ENCODE data around the gene CATSPERE.

The CATSPERE gene

DNA sequence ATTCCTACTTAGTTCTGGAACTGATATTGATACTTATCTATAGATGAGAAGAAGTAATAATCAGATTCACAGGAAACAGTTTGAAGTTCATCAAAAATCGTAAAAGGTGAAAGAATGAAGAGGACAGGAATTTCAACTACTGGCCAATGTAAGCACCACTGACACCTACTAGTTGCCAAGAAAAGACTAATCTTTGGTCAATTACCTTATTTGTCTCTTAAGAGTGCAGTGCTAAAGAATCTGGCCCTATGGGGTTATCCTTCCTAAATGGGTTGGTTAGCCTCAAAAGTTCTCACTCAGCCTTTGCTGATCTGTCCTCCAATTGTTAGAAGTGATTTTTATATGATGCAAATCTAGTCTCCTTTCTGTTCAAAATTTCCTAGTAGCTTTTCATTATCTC lies 38.9 kb upstream of the CATSPERE start:
- H3K36me3 ChIP-seq, result peaks cover 59% of the 10 kb centered on the region
- no peaks in the 10 kb centered on the region for H3K27me3 ChIP-seq
- H3K4me3 ChIP-seq (ENCODE audit: low read depth in 1 of 2, low read length in 1 of 2), result no peak overlapping the region
- peak overlapping the region; percentile 33 for H3K27ac ChIP-seq
- no peaks in the 10 kb centered on the region for H3K9me3 ChIP-seq
- H3K4me1 ChIP-seq (ENCODE audit: control insufficient read depth in 1 of 2, insufficient read depth in 1 of 2, low read depth in 1 of 2, low read length in 1 of 2), result no peaks in the 10 kb centered on the region
- TF ChIP-seq, protein P1, sequence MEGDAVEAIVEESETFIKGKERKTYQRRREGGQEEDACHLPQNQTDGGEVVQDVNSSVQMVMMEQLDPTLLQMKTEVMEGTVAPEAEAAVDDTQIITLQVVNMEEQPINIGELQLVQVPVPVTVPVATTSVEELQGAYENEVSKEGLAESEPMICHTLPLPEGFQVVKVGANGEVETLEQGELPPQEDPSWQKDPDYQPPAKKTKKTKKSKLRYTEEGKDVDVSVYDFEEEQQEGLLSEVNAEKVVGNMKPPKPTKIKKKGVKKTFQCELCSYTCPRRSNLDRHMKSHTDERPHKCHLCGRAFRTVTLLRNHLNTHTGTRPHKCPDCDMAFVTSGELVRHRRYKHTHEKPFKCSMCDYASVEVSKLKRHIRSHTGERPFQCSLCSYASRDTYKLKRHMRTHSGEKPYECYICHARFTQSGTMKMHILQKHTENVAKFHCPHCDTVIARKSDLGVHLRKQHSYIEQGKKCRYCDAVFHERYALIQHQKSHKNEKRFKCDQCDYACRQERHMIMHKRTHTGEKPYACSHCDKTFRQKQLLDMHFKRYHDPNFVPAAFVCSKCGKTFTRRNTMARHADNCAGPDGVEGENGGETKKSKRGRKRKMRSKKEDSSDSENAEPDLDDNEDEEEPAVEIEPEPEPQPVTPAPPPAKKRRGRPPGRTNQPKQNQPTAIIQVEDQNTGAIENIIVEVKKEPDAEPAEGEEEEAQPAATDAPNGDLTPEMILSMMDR (IDR thresholded peaks at IDR 0.05), result no peak

DNA sequence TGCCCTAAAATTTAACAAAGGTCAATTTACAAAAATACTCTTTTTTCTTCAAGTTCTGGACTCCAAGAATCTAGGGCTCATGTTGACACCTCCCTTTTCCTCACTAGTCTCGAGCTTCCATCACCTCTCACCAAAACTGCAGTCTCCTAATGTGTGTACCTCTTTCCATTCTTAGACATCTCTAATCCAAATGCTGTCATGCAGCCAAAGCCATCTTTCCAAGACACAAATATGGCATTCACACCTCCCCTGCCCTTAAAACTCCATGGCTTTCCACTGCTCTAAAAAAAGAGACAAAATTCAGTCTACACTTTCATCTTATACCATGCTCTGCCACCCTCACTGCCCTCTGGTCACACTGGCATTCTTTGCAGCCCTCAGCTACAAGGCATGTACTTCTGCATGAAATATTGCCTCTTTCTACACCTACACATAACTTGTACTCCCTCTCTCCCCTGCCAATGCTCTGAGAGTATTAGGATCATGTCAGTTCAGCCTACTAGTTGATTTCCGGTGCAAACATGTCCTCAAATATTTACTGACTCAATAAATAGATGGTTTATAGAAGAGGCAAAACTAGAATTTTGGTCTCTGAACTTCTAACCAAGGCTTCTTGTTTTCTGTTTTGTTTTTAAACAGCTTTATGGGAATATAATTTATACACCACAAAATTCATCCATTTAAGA lies 36.3 kb upstream of the CATSPERE start:
- H3K9me3 ChIP-seq, result no peaks in the 10 kb centered on the region
- peak overlapping the region; percentile 44 for H3K27ac ChIP-seq
- no peaks in the 10 kb centered on the region for H3K27me3 ChIP-seq
- TF ChIP-seq, protein P1 (IDR thresholded peaks at IDR 0.05), result no peak
- no peak overlapping the region for H3K4me3 ChIP-seq (ENCODE audit: low read depth in 1 of 2, low read length in 1 of 2)
- peaks cover 35% of the 10 kb centered on the region for H3K36me3 ChIP-seq
- peaks cover 12 to 15% of the 10 kb centered on the region in 2 experiments for H3K4me1 ChIP-seq (ENCODE audit: control insufficient read depth in 1 of 2, insufficient read depth in 1 of 2, low read depth in 1 of 2, low read length in 1 of 2)

DNA sequence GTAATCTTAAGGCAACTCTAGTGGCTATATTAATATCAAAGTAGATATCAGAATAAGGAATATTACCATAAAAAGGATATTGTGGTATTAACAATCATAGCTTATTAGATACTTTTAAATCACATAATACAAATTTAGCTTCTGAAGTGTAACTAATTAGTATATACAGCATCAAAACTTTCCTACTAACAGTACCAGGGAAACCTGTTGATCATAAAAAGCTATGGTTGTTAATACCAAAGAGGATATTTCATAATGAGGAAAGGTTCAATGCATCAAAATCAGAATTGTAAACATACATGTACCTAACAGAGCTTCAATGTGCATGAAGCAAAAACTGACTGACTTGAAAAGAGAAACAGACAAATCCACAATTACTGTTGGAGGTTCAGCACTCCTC lies 33.4 kb upstream of the CATSPERE start:
- H3K4me1 ChIP-seq (ENCODE audit: control insufficient read depth in 1 of 2, insufficient read depth in 1 of 2, low read depth in 1 of 2, low read length in 1 of 2), result peaks cover 12 to 15% of the 10 kb centered on the region in 2 experiments
- H3K4me3 ChIP-seq (ENCODE audit: low read depth in 1 of 2, low read length in 1 of 2), result no peak overlapping the region
- no peaks in the 10 kb centered on the region for H3K9me3 ChIP-seq
- H3K27ac ChIP-seq, result peak overlapping the region; percentile 55
- TF ChIP-seq, protein P1 (IDR thresholded peaks at IDR 0.05), result no peak
- peaks cover 32% of the 10 kb centered on the region for H3K36me3 ChIP-seq
- H3K27me3 ChIP-seq, result no peaks in the 10 kb centered on the region

DNA sequence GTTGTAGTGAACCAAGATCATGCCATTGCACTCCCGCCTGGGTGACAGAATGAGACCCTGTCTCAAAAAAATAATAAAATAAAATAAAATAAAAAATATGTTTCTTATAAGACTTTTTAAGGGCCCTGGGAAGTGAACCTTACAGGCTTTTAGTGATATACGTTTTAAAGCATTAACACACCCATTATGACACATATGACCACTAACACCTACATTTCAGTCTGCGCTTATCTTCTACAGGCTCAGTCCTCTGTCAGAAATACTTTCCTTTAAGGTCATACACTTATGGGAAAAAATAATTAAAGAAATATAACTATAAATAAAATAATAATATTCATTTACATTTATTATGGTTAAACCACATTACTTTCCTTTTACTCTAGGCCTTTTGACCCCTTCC lies 31.3 kb upstream of the CATSPERE start:
- Histone ChIP-seq H3K9me3 (no peaks in the 10 kb centered on the region), H3K4me1 (ENCODE audit: control insufficient read depth in 1 of 2, insufficient read depth in 1 of 2, low read depth in 1 of 2, low read length in 1 of 2) (peaks cover 12 to 15% of the 10 kb centered on the region in 2 experiments), H3K36me3 (peaks cover 23% of the 10 kb centered on the region), H3K4me3 (ENCODE audit: low read depth in 1 of 2, low read length in 1 of 2) (no peak overlapping the region), H3K27ac (no peak overlapping the region), H3K27me3 (no peaks in the 10 kb centered on the region)
- TF ChIP-seq, protein P1 (IDR thresholded peaks at IDR 0.05), result no peak

DNA sequence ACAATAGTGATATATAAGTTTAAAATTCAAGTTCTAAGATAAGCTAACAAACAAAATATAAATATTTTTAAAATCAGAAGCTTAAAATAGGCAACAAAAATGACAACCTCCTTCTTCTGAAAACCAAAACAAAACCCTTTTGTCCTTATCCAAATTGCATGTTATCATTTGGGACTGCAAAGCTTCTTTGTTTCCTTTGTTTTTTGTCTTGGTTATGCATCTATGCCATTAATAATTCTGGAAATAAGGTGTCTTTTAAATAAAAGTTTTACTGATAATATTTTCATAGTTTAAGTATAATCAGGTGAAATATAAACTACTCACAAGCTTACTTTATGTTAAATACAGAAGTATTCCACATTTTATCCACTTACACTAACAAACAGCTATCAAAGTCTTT lies 29.9 kb upstream of the CATSPERE start:
- TF ChIP-seq, protein P1 (IDR thresholded peaks at IDR 0.05), result no peak
- no peaks in the 10 kb centered on the region for H3K9me3 ChIP-seq
- H3K27ac ChIP-seq, result peak overlapping the region; percentile 17
- H3K4me1 ChIP-seq (ENCODE audit: control insufficient read depth in 1 of 2, insufficient read depth in 1 of 2, low read depth in 1 of 2, low read length in 1 of 2), result peaks cover 12 to 15% of the 10 kb centered on the region in 2 experiments
- H3K4me3 ChIP-seq (ENCODE audit: low read depth in 1 of 2, low read length in 1 of 2), result no peak overlapping the region
- peaks cover 32% of the 10 kb centered on the region for H3K36me3 ChIP-seq
- H3K27me3 ChIP-seq, result no peaks in the 10 kb centered on the region
